HG03558 (cell line): ENCODE data around the gene TEFM.
"Not testable (repeated sequence)": the region's sequence is repeated elsewhere in the genome, so short reads cannot be mapped to it uniquely, and the experiment has no call there.

Experiments
- ATAC-seq: cut with Tn5 transposase; IDR thresholded peaks from one replicate; pipeline ENCODE4 v1.9.1; 2021; ENCODE audit warnings: moderate number of reproducible peaks; ENCODE audit not compliant: unreplicated experiment; ENCODE audit errors: extremely low read depth

TEFM gene, protein sequence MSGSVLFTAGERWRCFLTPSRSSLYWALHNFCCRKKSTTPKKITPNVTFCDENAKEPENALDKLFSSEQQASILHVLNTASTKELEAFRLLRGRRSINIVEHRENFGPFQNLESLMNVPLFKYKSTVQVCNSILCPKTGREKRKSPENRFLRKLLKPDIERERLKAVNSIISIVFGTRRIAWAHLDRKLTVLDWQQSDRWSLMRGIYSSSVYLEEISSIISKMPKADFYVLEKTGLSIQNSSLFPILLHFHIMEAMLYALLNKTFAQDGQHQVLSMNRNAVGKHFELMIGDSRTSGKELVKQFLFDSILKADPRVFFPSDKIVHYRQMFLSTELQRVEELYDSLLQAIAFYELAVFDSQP

DNA sequence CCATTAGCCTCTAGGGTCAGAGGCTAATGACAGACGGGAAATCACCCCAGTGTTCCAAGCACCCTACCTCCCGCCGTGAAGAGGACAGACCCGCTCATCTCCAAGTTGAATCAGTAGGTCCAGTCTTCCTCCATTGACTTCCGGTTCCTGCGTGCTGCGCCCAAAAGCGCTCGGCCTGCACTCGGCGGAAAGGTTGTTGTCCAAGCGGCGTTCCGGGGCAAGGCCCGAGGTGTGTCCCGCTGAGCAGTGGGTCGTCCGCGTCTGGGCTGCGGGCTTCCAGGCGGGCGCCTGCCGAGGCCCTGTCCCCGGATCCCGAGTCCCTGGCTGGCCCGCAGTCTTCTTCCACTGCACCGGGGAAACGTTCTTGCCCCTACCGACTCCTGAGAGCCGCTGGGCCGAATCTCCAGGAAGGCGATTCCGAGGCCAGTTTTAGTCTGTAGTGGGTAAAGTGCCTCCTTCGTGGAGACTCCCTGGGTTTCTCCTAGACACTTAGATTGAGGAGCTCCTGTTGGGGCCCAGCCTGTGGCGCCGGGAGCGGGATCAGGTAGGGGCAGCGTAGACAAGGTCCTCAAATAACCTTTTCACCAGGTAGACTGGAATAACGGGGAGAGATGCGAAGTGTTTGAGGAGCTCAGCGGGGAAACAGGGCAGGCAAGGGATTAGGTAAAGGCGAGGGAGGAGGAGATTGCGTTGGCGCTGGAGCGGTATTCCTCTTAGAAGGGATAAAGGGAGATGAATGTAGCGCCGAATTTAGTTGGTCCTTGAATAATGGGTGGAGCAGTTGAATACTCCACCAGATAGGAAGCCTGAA lies at the start of gene TEFM:
TSS of gene TEFM (minus strand) at position 138 of the 811 bp plus-strand sequence. CDS start at position 98, 40 bp downstream.
- peak; percentile 72 for ATAC-seq

DNA sequence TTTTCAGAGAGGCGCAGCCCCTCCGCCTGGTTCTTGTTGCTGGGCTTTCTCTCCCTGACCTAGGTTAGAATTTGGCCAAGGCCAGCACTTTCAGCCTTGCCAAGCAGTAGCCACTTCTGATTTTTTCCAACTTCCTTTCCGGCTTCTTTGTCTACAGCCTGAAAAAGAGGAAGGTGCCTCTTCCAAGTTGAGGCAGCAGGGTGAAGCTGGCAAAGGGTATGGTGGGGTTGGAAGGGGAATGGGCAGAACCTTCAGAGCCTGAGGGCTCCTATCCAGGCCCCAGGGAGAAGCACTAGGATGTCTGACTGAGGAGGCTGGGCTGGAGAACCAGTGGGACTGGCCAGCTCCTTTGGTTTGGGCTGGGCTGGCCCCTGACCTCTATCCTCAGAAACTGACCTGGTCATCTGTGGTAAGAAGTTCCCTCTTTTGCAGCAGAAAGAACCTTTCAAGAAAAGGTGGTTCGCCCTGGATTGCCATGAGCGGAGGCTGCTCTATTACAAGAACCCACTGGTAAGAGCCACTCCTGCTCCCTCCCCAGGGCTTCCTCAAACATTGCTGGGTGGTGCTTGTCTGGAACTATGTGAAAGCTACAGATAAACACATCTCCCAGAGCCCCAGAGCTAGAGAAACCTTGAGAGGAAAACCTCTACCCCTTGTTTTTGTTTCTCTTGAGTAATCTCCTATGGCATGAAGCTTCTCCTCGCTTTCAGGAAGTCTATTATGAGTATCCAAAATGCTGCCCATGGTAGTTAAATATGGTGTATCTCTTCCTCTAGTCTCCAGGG lies 48.2 kb upstream of the TEFM start:
- ATAC-seq: no peak

GRCh38 chr17:30952638-30953393 lies 46.8 kb upstream of the TEFM start:
- ATAC-seq: no peak

DNA sequence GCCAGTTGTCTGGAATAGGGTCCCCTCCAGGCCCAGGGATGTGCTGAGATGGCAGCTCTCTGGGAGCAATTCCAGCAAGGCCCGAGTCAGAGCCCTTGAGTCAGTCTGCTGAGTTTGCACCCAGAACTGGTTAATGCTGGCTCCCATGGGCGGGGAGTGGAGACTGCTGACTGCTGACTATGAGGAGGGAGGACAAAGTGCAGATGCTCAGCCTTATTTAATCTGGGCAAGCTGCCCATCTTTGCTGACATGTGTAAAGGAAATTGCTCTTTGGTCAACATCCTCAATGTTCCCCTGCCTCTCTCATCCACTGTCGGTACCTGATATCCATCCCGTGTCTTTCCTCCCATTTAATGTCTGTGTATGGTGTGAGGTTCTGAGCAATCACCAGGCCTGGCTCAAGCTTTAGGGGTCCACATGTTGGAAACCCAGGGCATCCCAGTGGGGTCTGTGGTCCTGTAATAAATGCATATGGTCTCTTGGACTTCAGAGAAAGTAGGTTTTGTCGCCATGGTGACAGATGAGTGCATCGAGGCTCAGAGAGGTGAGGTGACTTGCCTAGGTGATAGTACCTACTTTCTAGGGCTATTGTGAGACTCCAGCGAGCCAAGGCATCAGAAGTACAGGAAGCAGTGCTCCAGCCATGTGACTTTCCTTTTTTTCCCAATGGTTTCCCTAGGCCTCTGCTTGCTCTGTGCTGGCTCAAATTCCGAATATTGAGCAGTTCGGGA lies 44.8 kb upstream of the TEFM start:
- ATAC-seq: no peak

GRCh38 chr17:30950189-30950588 lies 44.2 kb upstream of the TEFM start:
- no peak for ATAC-seq

DNA sequence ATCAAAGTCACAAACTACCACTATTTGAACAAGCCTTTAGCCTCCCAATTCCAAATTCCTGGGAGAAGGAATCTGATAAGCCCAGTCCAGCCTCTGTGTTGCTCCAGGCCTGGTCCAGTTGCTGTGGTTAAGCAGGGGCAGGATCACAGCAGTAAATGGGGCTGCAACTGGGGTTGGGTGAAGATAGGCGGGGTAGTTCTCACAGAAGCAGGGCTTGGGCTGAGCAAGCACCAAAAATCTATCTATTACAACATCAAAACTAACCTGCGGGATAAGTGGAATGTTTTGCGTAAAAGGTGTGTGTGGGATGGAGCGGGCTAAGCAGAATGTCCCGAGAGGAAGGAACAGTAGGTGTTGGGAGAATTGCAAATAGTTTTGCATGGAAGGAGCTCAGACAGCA lies 41.8 kb upstream of the TEFM start:
- no peak for ATAC-seq

DNA sequence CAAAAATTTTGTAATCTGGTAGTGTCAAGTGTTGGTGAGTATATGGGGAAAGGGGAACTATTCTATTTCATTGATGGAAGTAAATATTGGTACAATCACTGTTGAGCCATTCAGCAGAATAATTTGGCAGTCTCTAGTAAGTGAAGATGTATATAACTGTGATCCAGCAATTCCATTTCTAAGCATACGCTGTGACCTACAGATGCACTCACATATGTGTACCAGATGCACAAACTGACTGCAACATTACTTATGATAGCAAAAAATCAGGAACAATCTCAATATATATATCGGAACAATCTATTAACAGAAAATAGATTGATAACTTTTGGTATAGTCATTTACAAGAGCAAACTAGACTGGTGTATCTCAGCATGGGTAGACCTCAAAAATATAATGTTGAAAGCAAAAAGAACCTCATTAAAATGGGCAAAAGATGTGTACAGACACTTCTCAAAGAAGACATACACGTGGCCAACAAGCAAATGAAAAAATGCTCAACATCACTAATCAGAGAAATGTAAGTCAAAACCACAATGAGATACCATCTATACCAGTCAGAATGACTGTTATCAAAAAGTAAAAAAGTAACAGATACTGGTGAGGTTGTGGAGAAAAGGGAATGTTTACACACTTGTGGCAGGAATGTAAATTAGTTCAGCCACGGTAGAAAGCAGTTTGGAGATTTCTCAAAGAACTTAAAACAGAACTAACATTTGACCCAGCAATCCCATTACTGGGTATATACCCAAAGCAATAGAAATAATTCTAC lies 36.5 kb upstream of the TEFM start:
- ATAC-seq: no peak

GRCh38 chr17:30939051-30939689 lies 33.1 kb upstream of the TEFM start:
- ATAC-seq: no peak

DNA sequence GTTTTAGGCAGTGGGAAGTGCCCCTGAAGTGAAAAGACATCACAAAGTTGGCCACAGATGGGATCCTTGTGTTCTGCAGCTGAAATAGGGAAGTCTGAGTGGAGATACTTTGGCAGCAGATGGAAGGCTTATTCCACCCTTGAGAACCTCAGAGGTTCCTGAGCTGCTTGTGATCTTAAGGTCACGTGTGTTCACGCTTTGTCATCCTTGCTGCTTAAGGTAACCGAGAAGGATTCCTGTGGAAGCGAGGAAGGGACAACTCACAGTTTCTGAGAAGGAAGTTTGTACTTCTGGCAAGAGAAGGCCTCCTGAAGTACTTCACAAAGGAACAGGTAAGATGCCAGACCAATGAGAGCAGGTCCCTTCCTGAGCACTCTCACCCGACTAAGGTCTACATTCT lies 27.9 kb upstream of the TEFM start:
- no peak for ATAC-seq

DNA sequence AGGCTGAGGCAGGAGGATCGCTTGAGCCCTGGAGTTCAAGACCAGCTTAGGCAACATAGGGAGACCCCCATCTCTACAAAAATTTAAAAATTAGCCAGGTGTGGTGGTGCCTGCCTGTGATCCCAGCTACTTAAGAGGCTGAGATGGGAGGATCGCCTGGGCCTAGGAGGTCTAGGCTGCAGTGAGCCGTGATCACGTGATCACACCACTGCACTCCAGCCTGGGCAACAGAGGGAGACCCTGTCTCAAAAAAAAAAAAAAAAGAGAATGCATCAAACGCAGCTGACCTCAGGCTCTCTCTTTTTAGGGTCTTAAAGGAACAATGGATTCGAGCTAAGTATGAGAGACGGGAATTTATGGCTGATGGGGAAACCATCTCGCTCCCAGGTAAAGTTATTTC lies 25.5 kb upstream of the TEFM start:
- not testable (repeated sequence) for ATAC-seq

DNA sequence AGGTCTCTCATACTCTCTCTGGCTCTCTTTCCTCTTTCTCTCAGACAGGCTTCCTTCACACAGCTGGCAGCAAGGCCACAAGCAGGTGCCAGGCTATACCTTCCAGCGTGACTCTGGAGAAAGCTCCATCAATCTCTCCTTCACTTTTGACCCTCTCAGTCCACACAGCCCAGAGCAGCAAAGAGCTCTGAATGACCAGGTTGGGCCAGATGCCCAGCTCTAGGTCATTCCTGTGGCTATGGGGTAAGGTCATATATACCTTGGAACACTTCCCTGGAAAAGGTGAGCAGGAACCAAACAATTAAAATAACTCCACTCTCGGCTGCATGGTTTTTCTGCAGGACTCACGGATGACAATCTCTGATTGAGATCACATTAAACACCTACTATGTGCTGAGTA lies 24.5 kb upstream of the TEFM start:
- no peak for ATAC-seq

- ATAC-seq: not testable (repeated sequence)
Measured at GRCh38 chr17:30929861-30930260, 23.8 kb upstream of the TEFM start.

DNA sequence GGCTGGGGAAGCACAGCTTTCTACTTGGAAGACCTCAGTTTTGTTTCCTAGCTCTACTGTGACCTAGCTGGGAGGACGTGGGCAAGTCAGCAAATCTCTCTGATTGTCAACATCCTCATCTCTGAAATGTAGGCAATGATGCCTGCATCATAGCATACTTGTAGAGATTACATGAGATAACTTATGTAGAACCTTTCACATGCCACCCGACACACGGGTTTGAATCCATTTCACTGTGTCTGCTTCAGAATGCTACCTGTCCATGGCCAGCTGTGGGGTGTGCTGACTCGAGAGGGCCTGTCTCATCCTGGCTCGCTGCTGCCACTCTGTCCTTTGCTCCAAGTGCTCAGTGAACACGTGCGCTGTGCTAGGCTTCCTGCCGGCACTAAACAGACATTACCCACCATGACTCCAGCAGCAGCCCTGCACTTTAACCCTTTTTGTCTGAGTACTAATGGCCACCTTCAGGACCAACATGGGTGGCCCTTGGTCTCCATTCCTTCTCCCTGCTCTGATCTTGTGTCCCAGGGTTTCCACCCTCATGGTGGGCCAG lies 23.1 kb upstream of the TEFM start:
- ATAC-seq: no peak

GRCh38 chr17:30928584-30928983 lies 22.5 kb upstream of the TEFM start:
- ATAC-seq: no peak

- ATAC-seq: no peak
Measured at GRCh38 chr17:30927756-30928155, 21.7 kb upstream of the TEFM start.

DNA sequence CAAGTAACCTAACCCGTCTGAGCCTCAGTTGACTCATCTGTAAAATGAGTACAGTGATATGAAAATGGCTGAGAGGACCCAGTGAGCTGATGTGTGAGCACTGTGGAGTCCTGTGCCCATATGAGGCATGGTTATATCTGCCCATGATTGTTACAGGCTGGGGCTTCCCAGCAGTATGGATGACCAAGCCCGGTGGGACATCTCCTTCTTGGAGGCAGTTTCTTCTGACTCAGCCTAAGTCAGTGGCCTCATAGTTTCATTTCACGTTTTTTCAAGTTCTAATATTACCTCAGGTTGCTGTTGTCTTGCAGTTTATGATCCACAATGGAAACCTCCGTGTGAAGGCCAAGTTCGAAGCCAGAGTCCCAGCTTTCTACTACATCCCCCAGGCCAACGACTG lies 20.5 kb upstream of the TEFM start:
- ATAC-seq: no peak

GRCh38 chr17:30924341-30924740 lies 18.3 kb upstream of the TEFM start:
- ATAC-seq: no peak
